GM21737 (cell line): ENCODE results near the gene SLC25A23.
A peak's percentile ranks its signal among the peaks of the same experiment; 100 is the strongest.

Experiments
- ATAC-seq: cut with Tn5 transposase; IDR thresholded peaks from one replicate; pipeline ENCODE4 v1.9.1; 2021; ENCODE audit warnings: mild to moderate bottlenecking, moderate library complexity; ENCODE audit not compliant: unreplicated experiment

SLC25A23 gene

DNA sequence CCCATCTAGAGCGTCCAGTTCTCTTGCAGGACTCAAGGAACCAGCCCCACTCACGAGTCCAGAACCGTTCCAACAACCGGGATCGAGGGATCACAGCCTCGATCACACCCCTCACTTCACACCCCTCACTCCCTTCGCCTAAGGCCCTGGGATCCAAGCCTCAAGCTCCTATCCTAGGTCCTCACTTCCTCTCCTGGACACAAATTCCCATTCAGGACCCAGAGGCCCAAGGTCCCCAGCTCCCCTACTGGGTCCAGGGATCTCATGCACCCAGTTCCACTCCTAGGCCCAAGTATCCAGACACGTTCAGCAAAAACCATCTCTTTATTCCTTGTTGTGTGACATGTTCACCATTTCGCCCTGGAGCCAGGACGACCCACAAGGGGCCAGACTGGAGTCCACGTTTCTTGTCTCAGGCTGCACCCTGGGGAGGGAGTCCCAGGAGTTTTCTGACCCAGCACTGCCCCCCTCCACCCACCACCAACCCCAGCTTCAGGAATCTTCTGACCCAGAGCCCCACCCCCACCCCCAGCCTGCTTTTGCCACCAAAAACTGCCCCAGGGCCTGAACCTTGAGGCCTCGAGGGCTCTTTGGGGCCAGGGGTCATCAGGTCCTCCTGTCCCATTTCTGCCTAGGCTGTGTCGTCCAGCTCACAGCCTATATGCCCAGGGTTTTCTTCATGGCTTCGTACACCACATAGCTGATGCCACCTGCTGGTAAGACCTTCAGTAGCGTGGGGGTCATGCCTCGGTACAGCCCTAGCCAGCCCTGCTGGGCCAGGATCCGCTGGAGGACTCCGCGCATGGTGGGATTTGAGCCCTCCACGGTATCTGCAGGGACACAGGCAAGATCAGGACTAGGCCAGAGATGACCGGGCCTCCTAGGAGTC is 33.6 kb downstream of the SLC25A23 start:
- ATAC-seq = no peak

DNA sequence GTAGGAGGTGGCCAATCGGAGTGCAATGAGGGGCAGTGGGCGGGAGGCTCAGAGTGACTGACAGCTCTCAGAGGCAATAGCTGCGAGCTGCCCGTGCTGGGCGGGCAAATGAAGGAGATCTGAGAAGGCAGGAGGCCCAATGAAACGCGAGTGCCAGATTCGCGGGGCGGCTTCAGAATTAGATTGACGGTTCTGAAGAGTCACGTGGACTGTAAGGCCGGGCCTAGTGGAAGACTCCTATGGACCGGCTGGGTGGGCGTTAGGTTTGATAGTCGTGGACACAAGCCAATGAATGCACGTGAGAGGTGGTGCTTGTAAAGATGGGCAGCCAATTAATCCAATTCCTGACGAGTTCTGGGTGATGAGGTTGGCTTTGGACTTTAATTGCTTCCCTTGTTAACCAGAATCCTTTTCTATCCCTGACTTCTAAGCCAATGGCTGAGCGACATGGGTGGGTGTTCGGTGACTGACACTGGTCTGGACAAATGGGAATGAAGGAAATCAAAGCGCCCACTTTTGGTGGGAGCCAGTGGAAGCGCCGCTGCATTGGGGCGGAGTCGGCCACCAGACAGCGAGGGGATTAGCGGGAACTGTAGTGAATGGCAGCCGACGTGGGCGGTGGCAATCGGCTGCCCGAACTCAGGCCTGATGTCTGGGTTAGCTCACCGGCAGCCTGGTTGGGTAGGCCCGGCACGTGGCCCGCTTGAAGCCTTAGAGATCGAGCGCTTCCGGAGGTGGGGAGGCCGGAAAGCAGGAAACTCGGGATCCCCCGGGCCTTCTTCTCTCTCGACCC is 34.5 kb downstream of the SLC25A23 start:
- ATAC-seq = peak; percentile 79

DNA sequence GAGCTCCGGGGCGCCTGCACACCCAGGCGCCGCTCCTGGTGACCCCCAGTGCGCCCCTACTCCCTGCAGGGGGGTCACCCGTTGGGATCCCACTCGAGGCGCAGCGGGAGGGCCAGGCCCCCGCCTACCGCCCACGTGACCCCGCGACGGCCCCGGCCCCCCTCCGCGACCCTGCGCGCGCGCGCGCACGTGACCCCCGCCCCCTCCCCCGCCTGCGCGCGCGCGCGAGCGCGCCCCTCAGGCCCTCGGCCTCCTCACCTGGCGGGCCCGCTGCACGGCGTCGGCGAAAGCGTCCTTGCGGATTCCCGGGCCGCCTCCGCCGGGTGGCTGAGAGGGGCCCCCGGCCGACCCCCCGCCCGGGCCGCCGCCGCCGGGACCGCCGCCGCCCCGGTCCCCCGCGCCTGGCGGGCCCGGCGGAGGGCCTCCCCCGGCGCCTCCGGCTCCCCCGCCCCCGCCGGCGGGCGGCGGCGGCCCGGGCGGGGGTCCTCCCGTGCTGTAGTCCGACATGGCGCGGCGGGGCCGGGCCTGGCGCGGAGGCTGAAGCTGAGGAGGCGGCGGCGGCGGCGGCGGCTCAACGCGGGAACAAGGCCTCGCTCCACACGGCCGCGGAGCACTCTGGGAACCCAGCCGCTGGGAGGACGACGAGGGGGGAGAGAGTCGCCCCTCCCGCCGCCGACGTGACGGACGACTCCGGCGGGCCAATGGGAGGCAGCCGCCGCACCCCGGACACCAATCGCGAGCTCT is 35.2 kb downstream of the SLC25A23 start, which contains the start of gene KHSRP:
TSS of gene KHSRP (minus strand) at position 617 of the 744 bp plus-strand sequence. CDS start at position 507, 110 bp downstream.
- ATAC-seq = peak; percentile 0

DNA sequence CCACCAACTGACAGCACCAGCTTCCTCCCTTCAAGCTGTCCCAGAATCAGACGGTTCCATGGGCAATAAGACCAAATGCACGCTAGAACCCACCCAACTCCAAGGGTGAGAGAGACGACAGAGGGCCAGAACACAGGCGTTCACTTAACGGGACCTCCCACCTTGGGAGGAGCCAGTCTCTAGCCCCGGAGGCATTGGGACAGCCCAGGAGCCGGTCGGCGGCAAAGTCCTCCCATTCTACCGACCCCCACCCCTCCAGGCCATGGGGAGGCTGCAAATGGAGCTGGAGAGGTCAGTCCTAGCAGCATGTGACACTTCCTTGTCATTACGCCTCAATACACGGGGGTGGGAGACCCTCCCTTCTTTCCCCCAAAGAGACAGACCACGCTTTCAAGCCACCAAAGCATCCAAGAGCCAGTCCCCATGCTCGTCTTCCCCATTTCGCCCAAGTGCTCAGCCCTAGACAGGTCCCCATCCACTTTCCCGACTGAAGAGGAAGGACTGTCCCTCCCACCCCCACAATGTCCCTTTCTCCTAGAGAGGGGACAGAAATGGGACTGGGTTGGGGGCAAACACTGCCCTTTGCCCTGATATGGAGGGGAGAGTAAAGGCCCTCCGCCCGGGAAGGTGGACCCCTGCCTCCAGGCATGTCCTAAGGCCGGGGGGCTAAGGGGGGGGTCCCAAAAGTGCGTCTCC is 35.9 kb downstream of the SLC25A23 start:
- ATAC-seq = no peak

DNA sequence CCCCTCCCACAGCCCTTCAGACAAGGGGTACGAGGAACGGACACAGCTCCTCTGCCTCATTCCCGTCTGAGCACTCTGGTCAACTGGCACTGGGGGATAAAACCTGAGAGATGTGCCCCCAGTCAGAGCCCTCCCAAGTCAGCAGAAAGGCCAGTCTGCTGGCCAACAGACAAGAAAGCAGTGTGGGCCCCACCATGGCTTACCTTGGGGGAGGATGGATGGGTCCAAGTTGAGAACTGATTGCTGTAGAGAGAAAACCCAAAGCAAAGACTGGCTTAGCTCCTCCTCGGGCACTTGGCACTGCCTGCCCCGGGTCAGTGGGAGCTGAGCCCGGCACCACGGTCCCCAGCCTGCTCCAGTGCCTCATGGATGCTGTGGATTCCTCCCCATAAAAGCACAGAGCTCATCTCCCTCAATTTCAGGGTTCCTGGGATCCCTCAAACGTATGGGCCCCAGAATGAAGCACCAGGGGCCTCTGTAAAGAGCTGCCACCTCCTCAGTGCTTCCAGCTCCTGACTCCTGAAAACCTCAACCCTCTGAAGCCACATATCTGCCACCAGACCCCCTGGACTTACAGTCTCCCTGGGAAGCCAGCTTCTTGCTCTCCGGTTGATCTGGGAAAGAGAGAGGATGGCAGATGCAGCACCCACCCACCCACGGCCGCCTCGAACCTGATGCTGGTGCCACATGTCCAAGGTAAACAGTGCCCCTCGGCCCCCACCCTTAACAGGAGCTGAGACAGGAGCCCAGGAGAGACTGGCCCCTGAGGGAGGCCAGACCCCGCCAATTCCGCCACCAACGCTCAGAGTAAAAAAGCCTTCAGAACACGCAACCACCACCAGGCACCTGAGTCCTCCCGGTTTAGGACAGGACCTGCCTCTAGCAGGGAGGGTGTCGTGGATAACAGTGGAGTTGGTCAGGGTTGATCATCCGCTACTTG is 38.2 kb downstream of the SLC25A23 start:
- no peak for ATAC-seq

DNA sequence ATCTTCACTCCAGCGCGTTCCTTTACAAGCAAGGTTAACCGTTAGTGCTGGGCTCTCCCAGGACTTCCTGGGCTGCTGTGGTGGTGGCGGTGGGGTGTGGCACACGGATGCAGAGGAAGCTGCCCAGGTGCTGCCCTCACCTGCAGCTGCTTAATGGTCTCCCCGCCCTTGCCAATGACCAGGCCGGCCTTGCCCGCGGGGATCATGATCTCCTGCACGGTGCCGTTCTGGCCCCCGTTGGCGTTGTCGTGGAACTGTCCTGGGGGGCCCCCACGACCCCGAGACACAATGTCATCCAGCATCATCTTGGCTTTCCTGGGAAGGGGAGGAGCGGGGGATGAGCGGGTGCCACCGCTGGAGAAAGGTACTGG is 41.0 kb downstream of the SLC25A23 start:
- no peak for ATAC-seq

DNA sequence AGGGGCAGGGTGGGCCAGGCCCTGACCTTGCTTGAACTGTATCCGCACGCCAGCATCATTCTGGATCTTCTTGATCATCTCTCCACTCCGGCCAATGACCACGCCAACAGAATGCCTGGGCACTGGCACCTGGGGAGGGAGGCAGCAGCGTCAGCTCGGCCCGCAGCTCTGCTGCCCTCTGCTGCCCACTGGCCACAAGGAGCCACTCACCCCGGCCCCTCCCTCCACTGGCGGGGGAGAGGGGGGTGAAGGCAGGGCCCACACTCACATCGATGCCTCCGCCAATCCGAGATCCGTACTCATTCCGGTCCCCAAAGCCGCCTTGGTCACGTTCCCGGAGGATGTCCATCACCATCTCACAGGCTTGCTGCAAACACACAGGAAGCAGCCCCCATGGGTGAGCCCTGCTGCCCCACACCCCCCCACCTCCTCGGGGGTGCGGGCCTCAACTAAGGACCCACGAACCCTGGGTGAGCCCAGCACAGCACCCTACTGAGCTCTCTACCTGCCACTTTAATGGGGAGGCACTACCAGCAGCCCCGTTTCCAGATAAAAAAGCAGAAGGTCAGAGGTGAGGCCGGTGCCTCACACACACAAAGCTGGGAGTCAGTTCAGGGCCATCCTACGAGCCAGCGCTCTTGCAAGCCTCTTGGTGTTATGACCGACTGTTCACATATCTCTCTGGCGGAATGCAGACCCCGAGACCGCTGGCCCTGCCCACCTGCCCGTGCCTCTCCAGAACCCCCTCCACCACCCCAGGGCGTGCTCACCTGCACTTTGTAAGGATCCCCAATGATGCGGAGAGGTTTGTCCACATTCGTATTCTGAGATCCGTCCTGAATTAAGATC is 41.7 kb downstream of the SLC25A23 start:
- ATAC-seq = no peak

DNA sequence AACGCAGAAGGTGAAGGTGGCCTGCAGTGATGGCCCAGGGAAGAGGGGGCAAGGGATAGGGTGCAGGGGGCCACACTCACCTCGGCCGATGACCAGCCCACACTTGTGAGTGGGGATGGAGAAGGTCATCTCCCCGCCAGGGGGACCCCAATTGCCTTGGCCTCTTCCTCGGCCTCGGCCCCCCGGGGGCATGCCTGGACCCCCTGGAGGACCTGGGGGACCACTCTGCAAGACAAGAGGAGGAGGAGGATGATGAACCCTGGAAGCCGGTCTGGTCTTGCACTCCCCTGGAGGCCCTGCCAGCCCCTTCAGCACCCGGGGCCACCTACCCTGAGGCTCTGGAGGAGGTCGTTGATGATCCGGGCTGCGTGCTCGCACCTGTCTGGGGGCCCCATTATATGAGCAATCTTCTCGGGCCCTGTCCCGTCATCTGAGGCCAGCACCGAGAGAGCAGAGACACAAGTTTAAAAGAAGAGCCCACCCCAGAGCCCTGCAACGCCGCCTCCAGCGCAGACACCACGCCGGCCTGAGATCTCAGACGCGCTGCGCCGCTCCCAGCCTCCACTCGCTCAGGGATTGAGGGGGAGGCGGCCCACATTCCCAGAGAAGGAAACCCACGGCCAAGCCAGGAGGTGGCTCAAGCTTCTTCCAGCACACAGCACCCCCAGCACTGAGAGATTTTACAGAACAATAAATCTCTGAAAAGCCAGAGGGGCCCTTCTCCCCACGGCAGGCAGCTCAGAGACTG is 42.8 kb downstream of the SLC25A23 start:
- ATAC-seq = no peak

DNA sequence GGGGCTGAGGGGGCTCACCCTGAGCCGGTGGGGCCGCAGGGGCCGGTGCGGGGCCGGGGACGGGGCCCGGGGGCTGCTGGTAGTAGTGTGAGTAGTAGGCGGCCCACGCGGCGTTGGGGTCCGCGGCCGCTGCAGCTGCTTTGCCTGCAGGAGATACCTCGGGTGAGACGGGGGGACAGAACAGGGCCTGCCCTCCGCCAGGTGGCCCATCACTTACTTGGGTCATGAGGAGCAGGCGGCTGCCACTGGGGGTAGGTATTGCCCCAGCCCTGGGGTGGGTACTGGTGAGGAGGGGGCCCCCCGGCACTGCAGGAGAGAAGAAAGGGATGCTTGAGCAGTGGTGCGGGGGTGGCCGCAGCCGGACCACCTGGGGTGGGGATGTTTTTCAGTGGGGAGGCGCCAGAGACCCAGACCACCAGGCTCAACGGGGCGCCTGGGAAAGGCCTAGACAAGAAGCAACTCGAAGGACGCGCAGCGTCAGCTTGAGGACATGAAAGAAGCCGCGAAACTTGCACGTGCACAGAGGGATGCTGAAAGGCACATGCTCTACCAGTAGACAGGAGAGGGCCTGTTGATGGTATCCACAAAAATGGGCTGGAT is 43.9 kb downstream of the SLC25A23 start:
- no peak for ATAC-seq

DNA sequence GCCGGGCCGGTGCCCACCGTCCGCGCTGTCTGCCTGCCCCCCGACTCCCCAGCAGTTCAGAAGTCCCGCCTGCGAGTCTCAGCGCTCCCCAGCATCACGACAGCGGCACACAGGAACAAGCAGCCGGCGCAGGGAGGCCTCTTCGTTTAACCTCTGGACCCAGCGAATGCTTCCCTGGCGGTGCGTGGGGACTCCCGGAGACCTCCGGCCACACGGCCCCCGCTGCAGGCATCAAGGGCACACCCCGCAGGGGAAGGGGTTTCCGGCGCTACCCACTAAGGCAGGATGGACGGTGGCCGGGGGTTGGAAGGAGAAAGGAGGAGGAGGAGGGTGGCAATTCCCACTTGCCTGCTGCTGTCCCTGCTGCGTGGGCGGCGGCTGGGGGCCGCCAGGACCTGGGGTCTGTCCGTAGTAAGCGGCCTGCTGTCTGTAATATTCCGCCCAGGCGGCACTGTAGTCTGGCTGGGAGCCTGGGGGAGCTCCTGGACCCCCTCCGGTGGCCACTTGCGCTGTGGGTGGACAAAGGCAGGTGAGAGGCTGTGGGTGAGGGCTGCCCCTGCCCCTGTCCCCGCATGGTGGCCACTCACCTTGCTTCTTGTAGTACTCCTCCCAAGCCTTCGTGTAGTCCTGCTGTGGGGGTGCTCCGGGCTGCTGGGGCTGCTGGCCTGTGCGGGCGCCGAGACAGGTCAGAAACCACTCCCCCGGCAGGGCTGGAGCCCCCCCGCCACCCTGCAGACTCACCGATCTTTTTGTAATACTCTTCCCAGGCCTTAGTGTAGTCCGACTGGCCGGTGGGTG is 44.6 kb downstream of the SLC25A23 start:
- no peak for ATAC-seq

DNA sequence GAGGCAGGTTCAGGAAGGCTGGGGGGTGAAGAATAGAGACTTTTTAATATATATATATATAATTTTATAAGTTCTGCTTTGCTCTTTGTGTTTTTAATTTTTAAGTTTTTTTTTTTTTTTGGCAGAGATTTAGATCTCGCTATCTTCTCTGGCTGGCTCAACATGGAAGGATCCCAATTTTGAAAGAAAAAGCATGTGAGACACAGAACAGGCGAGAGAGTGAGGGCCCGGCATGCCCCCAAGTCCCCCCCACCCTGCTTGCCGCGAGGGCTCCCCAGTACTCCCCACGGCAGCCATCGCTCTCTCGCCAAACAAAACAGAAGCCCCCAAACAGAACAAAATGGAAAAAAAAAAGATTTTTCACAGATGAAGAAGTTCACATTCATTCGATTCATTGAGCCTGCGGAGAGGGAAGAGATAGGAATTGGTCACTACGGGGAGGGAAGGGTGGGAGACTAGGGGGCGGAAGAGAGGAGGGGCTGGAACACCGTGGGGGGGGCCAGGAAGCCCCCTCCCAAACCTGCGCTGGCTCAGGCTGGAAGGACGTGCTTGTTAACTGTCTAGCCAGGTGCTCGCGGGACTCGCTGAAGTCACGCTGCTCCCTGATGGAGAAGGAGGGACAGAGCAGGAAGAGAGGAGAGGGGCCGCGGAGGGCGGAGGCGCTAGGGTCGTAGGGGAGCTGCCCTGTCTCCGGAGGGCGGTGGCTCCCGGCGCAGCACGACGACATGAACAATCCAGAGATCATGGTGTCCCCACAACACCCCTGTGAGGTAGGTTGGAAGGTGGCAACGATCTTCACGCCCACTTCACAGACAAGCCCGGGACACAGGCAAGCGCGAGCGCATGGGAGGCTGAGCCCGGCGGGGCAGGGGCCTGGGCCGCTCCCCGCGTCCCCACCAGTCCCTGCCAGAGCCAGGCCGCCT is 45.6 kb downstream of the SLC25A23 start:
- ATAC-seq = no peak

DNA sequence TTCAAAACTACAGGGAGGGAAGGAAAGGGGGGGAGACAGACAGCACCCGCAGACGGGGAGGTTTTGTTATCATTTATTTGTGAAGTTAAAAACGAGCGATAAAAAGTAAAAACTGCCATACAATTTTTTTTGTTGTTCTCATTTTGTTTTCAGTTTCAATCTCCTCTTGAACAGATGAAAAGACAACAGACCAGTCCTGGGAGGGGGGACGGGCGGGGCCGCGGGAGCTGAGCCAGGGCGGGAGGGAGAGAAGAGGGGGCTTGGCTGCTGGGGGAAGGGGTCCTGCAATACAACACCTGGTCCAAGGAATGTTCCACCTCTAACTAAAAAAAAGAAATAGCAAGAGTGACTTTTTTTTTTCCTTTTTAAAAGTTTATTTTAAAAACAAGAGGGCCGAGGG is 46.3 kb downstream of the SLC25A23 start:
- ATAC-seq = no peak

DNA sequence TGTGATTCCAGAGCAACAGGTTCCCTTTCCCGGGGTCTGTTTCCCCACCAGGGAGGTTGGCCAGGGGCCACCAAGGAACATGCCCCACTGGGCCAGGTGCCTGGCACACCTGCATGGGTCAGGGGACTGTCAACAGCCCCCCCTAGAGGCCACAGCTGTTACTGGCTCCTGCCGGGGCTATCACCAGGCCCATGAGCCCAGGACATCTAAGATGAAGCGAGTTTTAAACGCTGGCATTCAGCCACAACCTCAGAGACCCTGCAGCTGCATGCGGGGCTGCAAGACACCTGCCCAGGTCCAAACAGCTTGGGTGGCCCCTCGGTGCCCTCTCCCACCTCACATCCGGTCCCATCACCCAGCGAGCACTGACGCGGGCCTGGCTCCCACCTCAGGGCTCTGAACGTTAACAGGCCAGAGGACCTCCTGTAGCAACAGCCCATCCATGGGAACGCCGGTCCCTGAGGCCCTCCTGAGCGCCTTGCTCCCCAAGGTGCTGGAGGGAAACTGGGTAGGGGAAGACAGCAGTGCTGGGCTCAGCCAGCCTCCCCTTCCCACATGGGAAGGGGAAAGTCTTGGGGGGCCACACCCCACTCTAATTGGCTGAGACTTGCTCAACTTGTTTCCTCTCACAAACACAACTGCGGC is 47.0 kb downstream of the SLC25A23 start:
- ATAC-seq = no peak

DNA sequence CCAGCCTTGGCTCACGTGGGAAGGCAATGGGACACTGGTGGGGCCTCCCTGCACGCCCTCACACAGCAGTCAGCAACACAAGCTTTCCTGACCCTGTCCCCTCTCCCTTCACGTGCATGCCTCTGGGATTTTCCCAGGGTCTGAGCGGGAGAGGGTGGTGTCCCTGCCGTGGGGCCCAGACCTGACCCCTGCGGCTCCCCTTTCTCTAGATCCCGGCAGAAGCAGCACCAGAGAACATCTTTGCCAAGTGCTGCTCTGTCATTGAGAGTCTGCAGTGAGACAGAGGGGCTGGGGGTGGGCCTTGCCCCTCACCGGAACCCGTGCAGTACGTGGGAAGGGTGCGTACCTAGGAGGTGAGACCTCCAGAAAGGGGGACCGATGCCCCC is 47.5 kb downstream of the SLC25A23 start:
- ATAC-seq = no peak

DNA sequence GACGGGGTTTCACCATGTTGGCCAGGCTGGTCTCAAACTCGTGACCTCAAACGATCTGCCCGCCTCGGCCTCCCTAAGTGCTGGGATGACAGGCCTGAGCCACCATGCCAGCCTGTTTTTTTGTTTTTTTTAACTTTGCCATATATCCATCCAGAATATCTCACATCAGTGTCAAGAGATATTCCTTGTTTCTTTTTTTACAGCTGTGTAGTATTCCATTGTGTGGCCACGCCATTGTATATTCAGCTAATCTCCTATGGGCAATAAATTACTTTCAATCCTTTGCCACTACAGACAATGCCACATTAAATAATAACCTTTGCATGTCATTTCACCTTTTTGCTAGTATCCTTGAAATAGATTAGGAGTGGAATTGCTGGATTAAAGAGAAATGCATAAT is 50.2 kb downstream of the SLC25A23 start:
- ATAC-seq = no peak
